ENCODE data around the gene RASGRP4.
"Not testable (repeated sequence)": the region's sequence is repeated elsewhere in the genome, so short reads cannot be mapped to it uniquely, and the experiment has no call there.

RASGRP4 gene, protein sequence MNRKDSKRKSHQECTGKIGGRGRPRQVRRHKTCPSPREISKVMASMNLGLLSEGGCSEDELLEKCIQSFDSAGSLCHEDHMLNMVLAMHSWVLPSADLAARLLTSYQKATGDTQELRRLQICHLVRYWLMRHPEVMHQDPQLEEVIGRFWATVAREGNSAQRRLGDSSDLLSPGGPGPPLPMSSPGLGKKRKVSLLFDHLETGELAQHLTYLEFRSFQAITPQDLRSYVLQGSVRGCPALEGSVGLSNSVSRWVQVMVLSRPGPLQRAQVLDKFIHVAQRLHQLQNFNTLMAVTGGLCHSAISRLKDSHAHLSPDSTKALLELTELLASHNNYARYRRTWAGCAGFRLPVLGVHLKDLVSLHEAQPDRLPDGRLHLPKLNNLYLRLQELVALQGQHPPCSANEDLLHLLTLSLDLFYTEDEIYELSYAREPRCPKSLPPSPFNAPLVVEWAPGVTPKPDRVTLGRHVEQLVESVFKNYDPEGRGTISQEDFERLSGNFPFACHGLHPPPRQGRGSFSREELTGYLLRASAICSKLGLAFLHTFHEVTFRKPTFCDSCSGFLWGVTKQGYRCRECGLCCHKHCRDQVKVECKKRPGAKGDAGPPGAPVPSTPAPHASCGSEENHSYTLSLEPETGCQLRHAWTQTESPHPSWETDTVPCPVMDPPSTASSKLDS

DNA sequence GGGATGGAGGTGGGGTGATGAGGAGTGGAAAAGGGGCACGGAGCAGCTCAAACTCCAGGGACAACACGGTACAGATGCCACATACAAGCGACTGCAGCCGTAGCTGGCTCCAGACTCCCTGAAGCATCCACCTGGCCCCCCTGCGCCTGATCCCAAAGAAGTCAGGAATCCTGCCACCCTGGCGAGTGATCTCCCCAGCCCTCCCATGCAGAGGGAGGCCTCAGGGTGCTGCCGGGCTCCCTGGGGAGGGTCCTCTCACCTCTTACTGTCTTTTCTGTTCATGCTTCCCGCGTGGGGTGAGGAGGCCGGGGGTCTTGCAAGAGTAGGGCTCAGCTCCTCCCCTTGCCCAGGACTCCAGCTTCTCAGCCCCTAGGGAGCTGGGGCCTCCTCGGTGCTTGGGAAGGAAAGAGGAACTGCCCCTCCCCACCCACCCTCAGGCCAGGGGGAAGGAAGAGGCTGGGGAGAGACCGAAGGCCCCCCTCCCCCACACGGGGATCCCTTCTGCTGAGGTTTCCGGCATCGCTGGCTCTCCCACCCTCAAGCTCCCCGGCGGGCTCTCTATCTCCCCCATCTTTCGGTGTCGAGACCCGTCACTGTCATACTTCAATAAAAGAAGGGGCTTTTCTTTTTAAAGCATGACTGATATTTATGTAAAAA, at the start of gene RASGRP4:
TSS of gene RASGRP4 (minus strand) at position 410 of the 657 bp plus-strand sequence. CDS start at position 282, 128 bp downstream.
- DNase-seq (ENCODE audit: low read depth), result no peak

DNA sequence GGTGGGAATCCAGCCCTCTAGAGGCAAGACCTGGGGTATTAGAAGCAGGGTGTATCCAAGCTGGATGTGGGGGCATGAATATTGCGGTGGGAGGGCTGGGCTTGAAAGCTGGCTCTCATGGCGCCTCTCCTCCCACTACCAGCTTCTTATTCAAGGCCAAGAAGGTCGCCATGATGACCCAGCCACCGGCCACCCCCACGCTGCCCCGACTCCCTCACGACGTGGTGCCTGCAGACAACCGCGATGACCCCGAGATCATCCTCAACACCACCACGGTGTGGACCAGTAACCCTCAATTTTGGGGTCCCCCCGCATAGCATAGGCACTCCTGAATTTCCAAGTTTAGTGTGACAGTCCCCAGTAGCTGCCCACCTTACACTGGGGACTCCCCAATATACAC, 49.2 kb upstream of the RASGRP4 start:
- DNase-seq (ENCODE audit: low read depth), result no peak

DNA sequence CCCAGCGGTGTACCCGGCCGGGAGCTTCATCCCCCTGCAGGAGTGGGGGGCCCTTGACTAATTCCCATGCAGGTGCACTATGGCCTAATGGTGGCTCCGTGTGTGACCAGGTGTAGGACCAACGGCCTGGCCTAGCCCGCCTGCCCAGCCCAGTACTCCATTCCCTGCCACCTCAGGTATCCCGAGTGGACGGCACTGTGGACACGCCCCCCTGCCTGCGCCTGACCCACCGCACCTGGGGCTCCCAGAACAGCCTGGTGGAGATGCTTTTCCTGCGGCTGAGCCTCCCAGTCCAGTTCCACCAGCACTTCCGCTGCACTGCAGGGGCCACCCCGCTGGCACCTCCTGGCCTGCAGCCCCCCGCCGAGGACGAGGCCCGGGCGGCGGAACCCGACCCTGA, 47.2 kb upstream of the RASGRP4 start:
- no peak for DNase-seq (ENCODE audit: low read depth)

DNA sequence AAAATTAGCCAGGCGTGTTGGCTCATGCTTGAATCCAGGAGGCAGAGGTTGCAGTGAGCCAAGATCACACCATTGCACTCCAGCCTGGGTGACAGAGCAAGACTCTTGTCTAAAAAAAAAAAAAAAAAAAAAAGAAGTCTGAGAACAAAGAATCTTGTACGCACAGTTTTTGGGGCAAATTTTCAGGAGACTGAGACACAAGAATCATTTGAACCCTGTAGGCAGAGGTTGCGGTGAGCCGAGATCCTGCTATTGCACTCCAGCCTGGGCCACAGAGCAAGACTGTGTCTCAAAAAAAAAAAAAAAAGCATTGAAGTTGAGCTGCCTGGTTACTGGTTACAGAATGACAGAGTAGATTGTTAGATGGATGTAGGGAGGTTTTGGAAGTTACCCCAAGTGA, 46.7 kb upstream of the RASGRP4 start:
- not testable (repeated sequence) for DNase-seq (ENCODE audit: low read depth)

DNA sequence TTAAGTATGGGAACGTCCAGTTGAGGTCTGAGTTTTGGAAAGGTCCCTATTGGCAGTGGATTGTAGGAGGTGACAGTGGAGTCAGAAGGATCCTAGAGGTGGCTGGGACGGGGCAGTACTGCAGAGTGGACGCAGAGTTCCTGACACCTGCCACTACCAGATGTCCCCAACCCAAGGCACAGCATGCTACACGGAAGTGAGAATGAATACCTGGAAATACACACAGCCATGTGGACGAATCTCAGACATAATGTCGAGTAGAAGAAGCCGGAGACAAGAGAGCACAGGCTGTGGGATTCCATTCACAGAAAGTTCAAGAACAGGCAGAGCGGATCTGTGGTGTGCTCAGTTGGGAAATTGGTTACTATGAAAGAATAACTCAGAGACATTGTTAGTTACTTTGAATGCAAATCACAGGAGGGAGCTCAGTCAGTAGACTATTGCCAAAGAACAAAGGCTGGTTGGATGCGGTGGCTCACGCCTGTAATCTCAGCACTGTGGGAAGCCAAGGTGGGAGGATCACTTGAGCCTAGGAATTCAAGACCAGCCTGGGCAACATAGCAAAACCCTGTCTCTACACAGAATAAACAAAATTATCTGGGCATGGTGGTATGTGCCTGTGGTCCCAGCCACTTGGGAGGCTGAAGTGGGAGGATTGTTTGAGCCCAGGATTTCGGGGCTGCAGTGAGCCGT, 44.9 kb upstream of the RASGRP4 start:
- no peak for DNase-seq (ENCODE audit: low read depth)

DNA sequence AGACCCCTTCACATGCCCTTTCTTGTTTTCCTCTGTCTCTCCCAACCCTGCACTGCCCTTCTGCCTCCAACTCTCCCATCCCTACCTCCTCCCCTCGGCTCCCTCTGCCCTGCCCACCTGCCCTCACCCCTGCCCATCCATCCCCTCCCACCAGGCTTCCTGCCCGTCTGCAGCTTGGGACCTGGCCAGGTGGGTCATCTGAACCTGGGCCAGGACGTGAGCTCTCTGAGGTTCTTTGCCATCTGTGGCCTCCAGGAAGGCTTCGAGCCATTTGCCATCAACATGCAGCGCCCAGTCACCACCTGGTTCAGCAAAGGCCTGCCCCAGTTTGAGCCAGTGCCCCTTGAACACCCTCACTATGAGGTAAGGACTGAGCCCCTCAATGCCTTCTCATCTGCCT, 43.1 kb upstream of the RASGRP4 start:
- DNase-seq (ENCODE audit: low read depth), result no peak

DNA sequence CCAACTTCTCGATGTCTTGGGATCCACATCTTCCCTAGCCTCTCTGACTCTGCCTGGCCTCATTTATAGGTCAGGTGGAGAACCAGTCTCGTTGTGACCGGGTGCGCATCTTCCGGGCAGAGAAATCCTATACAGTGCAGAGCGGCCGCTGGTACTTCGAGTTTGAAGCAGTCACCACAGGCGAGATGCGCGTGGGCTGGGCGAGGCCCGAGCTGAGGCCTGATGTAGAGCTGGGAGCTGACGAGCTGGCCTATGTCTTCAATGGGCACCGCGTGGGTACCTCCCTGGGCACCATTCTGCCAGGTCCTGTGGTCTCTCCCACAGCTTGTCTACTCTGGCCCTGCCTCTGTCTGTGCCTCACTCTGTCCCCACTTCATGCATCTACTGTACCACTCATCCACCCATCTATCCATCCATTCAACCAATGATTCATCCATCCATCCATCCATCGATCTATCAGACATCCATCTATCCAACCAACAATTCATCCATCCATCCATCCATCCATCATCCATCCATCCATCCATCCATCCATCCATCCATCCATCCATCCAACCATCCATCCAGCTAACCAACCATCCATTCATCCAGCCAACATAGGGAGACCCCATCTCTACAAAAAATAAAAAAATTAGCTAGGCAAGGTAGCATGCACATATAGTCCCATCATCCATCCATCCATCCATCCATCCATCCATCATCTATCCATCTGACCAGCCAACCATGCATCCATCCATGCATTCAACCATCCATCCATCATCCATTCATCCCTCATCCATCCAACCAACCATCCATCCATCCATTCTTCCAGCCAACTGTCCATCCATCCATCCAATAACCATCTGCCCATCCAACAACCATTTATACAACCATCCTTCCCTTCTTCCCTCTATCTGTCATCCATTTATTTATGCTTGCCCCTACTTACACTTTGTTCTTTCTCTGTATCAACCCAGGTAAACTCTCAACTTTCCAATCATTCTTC, 41.8 kb upstream of the RASGRP4 start:
- no peak for DNase-seq (ENCODE audit: low read depth)

DNA sequence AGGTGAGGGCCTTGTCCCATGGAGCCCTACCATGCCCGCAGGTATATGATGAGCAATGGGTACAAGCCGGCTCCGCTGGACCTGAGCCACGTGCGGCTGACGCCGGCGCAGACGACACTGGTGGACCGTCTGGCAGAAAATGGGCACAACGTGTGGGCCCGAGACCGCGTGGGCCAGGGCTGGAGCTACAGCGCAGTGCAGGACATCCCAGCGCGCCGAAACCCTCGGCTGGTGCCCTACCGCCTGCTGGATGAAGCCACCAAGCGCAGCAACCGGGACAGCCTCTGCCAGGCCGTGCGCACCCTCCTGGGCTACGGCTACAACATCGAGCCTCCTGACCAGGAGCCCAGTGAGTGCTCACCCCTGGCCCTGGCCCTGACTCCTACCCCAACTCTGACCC, 40.0 kb upstream of the RASGRP4 start:
- DNase-seq (ENCODE audit: low read depth), result no peak

DNA sequence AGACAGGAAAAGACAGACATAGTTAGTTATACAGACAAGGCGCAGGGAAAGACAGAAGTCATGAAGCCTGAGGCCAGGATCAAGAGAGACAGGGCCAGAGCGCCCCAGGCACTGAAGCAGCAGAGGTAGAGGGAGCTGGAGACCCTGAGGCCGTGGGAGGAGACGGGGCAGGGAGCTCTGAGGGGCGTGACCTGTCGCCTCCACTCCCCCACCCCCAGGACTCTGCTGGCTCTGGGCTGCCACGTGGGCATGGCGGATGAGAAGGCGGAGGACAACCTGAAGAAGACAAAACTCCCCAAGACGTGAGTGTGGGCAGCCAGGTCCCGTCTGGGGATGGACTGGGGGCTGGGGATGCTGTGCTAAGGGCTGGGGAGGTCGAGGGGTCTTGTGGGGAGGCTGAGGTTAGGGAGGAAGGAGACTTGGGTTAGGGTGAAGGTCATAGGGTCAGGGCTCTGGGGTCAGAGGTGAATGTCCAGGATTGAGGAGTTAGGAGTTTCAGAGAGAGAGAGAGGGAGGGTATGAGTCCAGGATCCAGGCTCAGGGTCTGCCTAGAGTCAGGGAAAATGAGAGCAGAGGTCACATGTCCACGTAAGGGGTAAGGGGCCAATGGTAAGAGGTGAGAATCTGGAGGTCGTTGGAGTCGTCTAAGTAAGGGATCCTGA, 38.5 kb upstream of the RASGRP4 start:
- DNase-seq (ENCODE audit: low read depth), result no peak

DNA sequence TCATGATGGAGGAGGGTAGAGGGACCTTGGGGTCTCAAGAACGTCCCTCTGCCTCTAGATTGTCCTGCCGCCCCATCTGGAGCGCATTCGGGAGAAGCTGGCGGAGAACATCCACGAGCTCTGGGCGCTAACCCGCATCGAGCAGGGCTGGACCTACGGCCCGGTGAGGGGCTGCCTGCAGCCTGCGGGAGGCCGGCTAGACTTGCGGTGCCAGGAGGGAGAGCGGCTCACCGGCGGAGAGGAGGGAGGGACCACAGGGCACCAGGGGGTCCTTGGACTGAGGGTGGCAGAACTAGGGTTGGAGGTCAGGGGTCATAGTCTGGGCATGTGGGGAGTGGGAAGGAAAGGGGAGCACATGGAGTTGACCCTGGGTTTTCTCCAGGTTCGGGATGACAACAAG, 37.3 kb upstream of the RASGRP4 start:
- no peak for DNase-seq (ENCODE audit: low read depth)

DNA sequence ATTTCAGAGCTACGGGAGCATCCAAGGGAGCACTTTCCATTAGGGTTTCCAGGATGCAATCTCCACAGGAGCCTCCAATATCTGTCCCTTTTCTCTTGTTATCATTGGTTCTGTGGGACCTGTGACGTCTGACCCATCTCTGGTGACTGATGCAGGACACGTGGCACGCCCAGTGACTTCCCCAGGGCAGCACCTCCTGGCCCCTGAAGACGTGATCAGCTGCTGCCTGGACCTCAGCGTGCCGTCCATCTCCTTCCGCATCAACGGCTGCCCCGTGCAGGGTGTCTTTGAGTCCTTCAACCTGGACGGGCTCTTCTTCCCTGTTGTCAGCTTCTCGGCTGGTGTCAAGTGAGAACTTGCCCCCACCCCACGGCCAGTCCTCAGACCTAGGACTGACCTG, 33.0 kb upstream of the RASGRP4 start:
- DNase-seq (ENCODE audit: low read depth), result no peak

DNA sequence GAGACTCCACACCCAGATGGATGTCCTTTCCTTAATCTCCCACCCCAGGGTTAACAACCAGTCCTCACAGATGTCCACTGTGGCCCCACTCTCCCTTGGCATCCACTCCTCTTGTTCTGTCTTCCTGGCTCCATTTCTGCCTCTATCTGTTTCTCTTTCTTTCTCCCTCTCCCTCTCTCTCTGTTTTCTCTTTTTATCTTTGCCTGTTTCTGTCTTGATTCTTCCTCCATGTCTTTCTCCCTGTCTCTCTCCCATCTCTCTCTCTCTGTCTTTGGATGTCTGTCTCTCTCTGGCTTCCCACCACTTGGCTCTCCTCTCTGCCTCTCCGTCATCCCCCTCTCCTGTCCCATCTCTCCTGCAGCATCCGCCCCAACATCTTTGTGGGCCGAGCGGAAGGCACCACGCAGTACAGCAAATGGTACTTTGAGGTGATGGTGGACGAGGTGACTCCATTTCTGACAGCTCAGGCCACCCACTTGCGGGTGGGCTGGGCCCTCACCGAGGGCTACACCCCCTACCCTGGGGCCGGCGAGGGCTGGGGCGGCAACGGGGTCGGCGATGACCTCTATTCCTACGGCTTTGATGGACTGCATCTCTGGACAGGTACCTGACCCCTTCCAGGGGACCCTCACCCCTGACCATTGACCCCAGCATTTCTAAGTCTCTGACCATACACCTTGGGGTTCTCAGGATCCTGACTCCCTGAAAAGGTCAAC, 31.8 kb upstream of the RASGRP4 start:
- DNase-seq (ENCODE audit: low read depth), result no peak

DNA sequence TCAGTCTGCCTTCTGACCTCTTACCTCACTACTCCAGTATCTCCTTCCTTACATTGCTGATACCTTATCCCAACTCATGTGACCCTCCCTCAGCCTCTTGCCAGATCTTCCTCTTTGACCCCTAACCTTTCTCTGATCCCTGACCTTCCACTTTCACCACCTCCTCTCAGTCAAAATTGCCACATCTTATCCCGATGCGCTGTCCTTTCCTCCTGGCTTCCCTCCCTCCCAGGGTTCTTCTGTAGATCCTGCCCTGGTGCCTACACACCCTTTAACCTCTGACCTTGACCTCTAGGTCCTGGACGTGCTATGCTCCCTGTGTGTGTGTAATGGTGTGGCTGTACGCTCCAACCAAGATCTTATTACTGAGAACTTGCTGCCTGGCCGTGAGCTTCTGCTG, 31.2 kb upstream of the RASGRP4 start:
- no peak for DNase-seq (ENCODE audit: low read depth)

DNA sequence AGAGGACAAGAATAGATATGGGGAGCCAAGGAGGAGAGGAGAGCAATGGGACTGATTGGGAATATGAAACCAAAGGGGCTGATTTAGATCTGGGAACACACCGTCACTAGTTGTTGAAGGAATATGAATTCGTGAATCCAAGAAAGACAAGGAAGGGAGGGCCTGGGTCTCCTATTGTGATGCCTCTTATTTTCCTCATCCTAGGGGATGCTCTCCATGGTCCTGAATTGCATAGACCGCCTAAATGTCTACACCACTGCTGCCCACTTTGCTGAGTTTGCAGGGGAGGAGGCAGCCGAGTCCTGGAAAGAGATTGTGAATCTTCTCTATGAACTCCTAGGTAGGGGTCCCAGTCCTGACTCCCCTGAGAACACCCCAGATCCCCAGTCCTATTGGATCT, 29.0 kb upstream of the RASGRP4 start:
- no peak for DNase-seq (ENCODE audit: low read depth)

DNA sequence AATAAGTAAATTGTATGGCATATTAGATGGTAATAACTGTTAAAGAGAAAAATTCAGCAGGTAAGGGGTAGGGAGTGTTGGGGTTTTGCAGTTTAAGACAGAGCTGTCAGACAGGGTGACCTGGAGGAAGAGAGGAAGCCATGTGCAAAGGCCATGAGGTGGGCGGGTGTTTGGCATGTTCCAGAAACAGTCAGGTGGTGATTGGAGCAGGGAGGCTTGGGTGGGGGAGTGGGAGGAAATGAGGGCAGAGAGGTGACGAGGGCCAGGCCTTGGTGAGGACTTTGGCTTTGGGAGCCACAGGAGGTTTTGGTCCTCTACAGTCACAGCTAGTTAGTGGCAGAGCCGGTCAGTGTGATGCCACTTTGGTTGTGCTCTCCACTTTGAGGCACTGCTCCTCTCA, 27.6 kb upstream of the RASGRP4 start:
- DNase-seq (ENCODE audit: low read depth), result no peak

DNA sequence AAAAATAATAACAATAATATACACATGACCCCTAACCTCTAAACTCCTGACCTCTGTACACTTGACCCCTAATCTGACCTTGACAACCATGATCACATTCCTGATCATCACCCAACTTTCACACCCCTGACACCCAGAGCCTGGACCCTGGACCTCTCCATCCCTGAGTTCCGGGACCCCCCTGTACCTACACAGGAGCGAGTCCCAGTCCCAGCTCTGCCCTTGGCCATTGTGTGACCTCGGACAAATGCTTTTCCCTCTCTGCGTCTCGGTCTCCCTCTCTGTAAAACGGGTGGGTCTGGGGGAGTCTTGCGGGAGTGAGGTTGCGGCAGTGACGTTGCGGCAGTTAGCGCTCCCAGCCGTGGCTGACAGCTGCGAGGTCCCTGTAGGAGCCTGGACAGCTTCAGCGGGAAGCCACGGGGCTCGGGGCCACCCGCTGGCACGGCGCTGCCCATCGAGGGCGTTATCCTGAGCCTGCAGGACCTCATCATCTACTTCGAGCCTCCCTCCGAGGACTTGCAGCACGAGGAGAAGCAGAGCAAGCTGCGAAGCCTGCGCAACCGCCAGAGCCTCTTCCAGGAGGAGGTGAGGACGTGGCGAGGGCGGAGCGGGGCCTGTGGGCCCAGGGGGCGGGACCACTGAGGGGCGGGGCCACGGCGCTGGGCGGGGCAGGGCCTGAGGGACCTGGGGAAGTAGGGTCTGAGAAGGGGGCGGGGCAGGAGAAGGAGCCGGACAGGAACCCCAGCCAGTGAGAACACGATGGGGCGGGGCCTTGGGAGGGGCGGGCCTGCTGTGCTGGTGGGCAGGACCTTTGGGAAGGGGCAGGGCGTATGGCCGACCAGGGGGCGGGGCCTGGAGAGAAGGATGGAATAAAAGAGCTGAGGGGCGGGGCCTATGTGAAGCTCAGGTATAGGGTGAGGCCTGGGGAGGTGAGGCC, 26.7 kb upstream of the RASGRP4 start:
- no peak for DNase-seq (ENCODE audit: low read depth)

DNA sequence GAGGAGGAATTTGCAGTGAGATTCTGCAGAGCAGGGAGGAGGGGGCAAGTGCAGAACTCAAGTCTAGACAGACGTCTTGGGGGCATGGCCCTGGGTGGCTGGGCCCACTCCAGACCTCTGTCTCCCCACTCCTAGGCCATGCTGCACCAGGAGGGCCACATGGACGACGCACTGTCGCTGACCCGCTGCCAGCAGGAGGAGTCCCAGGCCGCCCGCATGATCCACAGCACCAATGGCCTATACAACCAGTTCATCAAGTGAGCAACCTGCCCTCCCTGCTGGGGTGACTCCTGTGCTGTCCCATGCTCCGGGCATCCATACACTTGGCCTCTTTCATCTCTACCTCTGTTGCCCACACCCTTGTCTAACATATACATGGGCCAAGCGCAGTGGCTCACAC, 25.6 kb upstream of the RASGRP4 start:
- DNase-seq (ENCODE audit: low read depth), result no peak

DNA sequence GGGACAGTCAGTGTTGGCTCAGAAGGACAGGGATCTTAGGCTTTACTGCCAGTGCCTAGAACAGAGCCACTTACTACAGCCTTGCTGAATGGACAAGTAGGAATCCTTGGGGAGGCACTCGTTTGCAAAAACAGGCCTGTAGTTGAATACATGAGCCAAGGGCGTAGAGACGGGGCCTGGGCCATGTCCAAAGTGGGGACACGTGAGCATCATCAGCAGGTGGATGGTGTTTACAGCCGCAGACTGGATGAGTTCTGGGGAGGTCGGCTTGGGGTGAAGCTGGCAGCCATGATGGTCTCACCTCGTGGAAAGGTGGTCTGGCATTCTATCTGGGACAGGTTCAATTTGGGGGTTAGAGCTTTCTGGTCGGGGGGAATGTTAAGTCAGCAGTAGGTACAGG, 25.0 kb upstream of the RASGRP4 start:
- no peak for DNase-seq (ENCODE audit: low read depth)

DNA sequence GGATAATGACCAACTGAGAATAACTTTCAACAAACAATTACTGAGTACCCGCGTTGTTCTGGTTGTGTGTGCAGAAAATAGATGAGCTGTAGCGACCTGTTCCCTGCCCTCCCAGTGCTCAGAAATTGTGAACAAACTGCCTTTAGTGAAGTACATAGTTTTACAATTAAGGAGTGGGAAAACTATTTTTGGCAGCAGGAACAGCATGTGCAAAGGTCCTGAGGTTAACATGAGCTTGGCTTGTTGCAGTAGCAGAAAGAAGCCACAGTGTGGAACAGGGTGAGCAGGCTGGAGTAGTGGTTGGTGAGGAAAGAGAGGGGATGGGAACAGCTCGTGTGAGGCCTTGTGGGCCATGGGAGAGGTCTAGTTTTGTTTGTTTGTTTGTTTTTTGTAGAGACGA, 23.5 kb upstream of the RASGRP4 start:
- no peak for DNase-seq (ENCODE audit: low read depth)

All from stimulated activated CD4-positive, alpha-beta T cell treated with anti-CD3 and anti-CD28 coated beads, Interleukin-2, amount 100 ng/mL, for 4 hours (primary cell).